ENCODE measurements around the gene PER1. TPM values are rescaled to one million over a fixed set of nuclear protein-coding genes. Genes with fewer than 3 reads are reported as not detected.
A peak's percentile ranks its signal among the peaks of the same experiment; 100 is the strongest.
"Not testable (repeated sequence)": the region's sequence is repeated elsewhere in the genome, so short reads cannot be mapped to it uniquely, and the experiment has no call there.

PER1 gene
- total RNA-seq, 6 donors from 2014 or later: 112 to 358 (median 288) TPM

GRCh38 chr17:8108972-8109660 lies 43.1 kb downstream of the PER1 start:
- H3K27me3 ChIP-seq: peaks cover 0 to 8% (median 5%) of the 10 kb centered on the region in 4 donors
- no peak overlapping the region for H3K4me3 ChIP-seq
- H3K4me1 ChIP-seq: peaks cover 8 to 12% (median 9%) of the 10 kb centered on the region in 4 donors
- DNase-seq (peak in 1 of 2 donors; percentile 75), ATAC-seq (ENCODE audit: low FRiP score in 2 of 2) (no peak)
- H3K27ac ChIP-seq: no peak overlapping the region
- TF ChIP-seq EP300 (IDR thresholded peaks at IDR 0.05) (no peak), POLR2A (IDR thresholded peaks at IDR 0.05) (no peak), POLR2AphosphoS5 (IDR thresholded peaks at IDR 0.05) (no peak), CTCF (IDR thresholded peaks at IDR 0.05) (no peak)
- 82 to 91% methylated on average over 14 to 29 of the region's 33 CpGs for WGBS, 2 donors
- H3K9me3 ChIP-seq: no peaks in the 10 kb centered on the region
- no peaks in the 10 kb centered on the region for H3K36me3 ChIP-seq

- not testable (repeated sequence) for H3K4me3 ChIP-seq; H3K27ac ChIP-seq; H3K36me3 ChIP-seq; H3K27me3 ChIP-seq; ATAC-seq (ENCODE audit: low FRiP score in 2 of 2); H3K9me3 ChIP-seq; DNase-seq
- H3K4me1 ChIP-seq: peaks cover 8 to 12% (median 9%) of the 10 kb centered on the region in 4 donors
- WGBS, 2 donors: 74 to 89% methylated on average over 4 of the region's 4 CpGs
These were observed 45.2 kb downstream of the PER1 start for GRCh38 chr17:8106980-8107379.

GRCh38 chr17:8105957-8106398 lies 46.2 kb downstream of the PER1 start:
- DNase-seq: no peak
- TF ChIP-seq CTCF (IDR thresholded peaks at IDR 0.05) (no peak), POLR2A (IDR thresholded peaks at IDR 0.05) (no peak), EP300 (IDR thresholded peaks at IDR 0.05) (no peak), POLR2AphosphoS5 (IDR thresholded peaks at IDR 0.05) (no peak)

GRCh38 chr17:8104911-8105310 lies 47.3 kb downstream of the PER1 start:
- Histone ChIP-seq H3K27ac (no peak overlapping the region), H3K4me1 (peaks cover 4 to 7% (median 5%) of the 10 kb centered on the region in 4 donors), H3K9me3 (no peaks in the 10 kb centered on the region), H3K4me3 (no peak overlapping the region), H3K36me3 (no peaks in the 10 kb centered on the region), H3K27me3 (peaks cover 0 to 6% (median under 1%) of the 10 kb centered on the region in 4 donors)
- DNase-seq (no peak), ATAC-seq (ENCODE audit: low FRiP score in 2 of 2) (no peak)
- 58 to 72% methylated on average over 8 of the region's 8 CpGs for WGBS, 2 donors
- no peak for TF ChIP-seq CTCF (IDR thresholded peaks at IDR 0.05)
- TF ChIP-seq POLR2AphosphoS5 (IDR thresholded peaks at IDR 0.05): no peak
- TF ChIP-seq POLR2A (IDR thresholded peaks at IDR 0.05): no peak
- TF ChIP-seq EP300 (IDR thresholded peaks at IDR 0.05): no peak

More at GRCh38 chr17:8105957-8106398, 46.2 kb downstream of the PER1 start:
- Histone ChIP-seq H3K36me3 (no peaks in the 10 kb centered on the region), H3K4me1 (peaks cover 8 to 12% (median 9%) of the 10 kb centered on the region in 4 donors), H3K27me3 (peaks cover 0 to 8% (median 3%) of the 10 kb centered on the region in 4 donors), H3K27ac (no peak overlapping the region), H3K9me3 (no peaks in the 10 kb centered on the region), H3K4me3 (no peak overlapping the region)
- WGBS, 2 donors: 89% methylated on average over 5 of the region's 5 CpGs
- no peak for ATAC-seq (ENCODE audit: low FRiP score in 2 of 2)

GRCh38 chr17:8103549-8103948 lies 48.7 kb downstream of the PER1 start:
- TF ChIP-seq POLR2A (IDR thresholded peaks at IDR 0.05) (no peak), EP300 (IDR thresholded peaks at IDR 0.05) (no peak), POLR2AphosphoS5 (IDR thresholded peaks at IDR 0.05) (no peak), CTCF (IDR thresholded peaks at IDR 0.05) (no peak)
- H3K27me3 ChIP-seq: no peaks in the 10 kb centered on the region
- WGBS, 2 donors: 75 to 83% methylated on average over 4 of the region's 4 CpGs
- DNase-seq (peak in 1 of 2 donors; percentile 68), ATAC-seq (ENCODE audit: low FRiP score in 2 of 2) (peak in 1 of 2 donors; percentile 61)
- H3K27ac ChIP-seq: no peak overlapping the region
- H3K36me3 ChIP-seq: no peaks in the 10 kb centered on the region
- no peaks in the 10 kb centered on the region for H3K9me3 ChIP-seq
- H3K4me1 ChIP-seq: peaks cover 0 to 4% (median 0%) of the 10 kb centered on the region in 4 donors
- H3K4me3 ChIP-seq: no peak overlapping the region
